ENCODE data around the gene SPSB3.

DNA sequence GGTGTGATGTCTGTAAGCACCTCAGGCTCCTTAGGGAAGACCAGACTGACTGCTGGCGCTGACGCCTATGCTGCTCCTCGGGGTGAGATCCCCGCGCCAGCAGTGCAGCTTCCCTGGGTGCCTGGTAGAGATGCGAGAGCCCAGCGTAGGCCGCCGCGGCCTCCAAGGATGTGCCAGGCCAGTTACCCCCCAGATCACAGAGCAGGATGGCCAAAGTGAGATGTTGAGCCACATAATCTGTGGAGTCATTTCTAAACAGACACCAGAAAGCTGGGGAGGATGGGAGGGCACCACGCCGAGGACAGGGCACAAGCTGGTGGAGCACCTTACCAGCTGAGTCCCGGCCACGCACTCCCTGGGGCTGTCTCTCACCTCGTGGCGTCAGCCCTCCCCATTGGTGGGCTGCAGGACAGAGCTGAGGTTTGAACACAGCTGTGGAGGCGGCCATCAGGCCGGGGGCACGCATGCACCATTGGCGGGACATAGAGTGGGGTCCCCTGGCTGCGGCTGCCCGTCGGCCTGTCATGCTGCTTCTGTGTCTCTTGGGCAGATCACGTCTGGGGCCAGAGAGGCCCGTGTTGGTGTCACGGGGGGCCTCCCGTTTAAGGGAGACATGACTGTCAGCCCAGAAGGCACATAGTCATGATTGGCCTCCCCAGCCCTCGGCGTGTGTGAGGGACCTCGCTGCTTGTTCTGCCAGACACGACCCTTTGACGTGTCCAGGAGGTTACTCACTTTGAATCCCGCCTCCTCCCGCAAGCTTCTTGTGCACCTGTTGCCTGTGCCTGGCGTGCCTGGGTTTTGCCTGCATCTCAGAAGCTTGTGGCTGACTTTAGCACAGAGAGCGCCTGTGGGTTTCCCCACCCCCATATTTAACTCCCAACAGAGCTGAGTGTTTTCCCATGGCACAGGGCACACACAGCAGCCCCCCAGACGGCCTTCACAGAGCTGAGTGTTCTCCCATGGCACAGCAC lies 54.4 kb downstream of the SPSB3 start:
- TF ChIP-seq ESRRG (CRISPR knock-in tag; IDR thresholded peaks at IDR 0.05) = no peak
- TF ChIP-seq, protein P1, sequence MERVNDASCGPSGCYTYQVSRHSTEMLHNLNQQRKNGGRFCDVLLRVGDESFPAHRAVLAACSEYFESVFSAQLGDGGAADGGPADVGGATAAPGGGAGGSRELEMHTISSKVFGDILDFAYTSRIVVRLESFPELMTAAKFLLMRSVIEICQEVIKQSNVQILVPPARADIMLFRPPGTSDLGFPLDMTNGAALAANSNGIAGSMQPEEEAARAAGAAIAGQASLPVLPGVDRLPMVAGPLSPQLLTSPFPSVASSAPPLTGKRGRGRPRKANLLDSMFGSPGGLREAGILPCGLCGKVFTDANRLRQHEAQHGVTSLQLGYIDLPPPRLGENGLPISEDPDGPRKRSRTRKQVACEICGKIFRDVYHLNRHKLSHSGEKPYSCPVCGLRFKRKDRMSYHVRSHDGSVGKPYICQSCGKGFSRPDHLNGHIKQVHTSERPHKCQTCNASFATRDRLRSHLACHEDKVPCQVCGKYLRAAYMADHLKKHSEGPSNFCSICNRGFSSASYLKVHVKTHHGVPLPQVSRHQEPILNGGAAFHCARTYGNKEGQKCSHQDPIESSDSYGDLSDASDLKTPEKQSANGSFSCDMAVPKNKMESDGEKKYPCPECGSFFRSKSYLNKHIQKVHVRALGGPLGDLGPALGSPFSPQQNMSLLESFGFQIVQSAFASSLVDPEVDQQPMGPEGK (CRISPR knock-in tag; IDR thresholded peaks at IDR 0.05; ENCODE audit: borderline replicate concordance) = no peak
- TF ChIP-seq SNAI2 (CRISPR knock-in tag; IDR thresholded peaks at IDR 0.05) = no peak
- TF ChIP-seq, protein P2, sequence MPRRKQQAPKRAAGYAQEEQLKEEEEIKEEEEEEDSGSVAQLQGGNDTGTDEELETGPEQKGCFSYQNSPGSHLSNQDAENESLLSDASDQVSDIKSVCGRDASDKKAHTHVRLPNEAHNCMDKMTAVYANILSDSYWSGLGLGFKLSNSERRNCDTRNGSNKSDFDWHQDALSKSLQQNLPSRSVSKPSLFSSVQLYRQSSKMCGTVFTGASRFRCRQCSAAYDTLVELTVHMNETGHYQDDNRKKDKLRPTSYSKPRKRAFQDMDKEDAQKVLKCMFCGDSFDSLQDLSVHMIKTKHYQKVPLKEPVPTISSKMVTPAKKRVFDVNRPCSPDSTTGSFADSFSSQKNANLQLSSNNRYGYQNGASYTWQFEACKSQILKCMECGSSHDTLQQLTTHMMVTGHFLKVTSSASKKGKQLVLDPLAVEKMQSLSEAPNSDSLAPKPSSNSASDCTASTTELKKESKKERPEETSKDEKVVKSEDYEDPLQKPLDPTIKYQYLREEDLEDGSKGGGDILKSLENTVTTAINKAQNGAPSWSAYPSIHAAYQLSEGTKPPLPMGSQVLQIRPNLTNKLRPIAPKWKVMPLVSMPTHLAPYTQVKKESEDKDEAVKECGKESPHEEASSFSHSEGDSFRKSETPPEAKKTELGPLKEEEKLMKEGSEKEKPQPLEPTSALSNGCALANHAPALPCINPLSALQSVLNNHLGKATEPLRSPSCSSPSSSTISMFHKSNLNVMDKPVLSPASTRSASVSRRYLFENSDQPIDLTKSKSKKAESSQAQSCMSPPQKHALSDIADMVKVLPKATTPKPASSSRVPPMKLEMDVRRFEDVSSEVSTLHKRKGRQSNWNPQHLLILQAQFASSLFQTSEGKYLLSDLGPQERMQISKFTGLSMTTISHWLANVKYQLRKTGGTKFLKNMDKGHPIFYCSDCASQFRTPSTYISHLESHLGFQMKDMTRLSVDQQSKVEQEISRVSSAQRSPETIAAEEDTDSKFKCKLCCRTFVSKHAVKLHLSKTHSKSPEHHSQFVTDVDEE (CRISPR knock-in tag; IDR thresholded peaks at IDR 0.05) = no peak
- no peak for TF ChIP-seq ZNF565 (CRISPR knock-in tag; conservative IDR thresholded peaks at IDR 0.05; ENCODE audit: low read depth)
- TF ChIP-seq ZNF70 (CRISPR knock-in tag; IDR thresholded peaks at IDR 0.05) = no peak
- TF ChIP-seq ZFP30 (CRISPR knock-in tag; IDR thresholded peaks at IDR 0.05) = no peak
- no peak for TF ChIP-seq TOX (CRISPR knock-in tag; IDR thresholded peaks at IDR 0.05; ENCODE audit: borderline replicate concordance)
- TF ChIP-seq OSR1 (CRISPR knock-in tag; IDR thresholded peaks at IDR 0.05) = no peak
- TF ChIP-seq, protein P3, sequence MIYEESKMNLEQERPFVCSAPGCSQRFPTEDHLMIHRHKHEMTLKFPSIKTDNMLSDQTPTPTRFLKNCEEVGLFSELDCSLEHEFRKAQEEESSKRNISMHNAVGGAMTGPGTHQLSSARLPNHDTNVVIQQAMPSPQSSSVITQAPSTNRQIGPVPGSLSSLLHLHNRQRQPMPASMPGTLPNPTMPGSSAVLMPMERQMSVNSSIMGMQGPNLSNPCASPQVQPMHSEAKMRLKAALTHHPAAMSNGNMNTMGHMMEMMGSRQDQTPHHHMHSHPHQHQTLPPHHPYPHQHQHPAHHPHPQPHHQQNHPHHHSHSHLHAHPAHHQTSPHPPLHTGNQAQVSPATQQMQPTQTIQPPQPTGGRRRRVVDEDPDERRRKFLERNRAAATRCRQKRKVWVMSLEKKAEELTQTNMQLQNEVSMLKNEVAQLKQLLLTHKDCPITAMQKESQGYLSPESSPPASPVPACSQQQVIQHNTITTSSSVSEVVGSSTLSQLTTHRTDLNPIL (CRISPR knock-in tag; IDR thresholded peaks at IDR 0.05; ENCODE audit: low read depth) = no peak
- TF ChIP-seq ARNTL (CRISPR knock-in tag; IDR thresholded peaks at IDR 0.05; ENCODE audit: borderline replicate concordance, low read depth) = no peak

All from SK-N-SH treated with all-trans-retinoic acid at 6 μM for 48 hours (cell line).